GM12891 (cell line): ENCODE measurements around the gene DUSP21. TPM values are rescaled to one million over a fixed set of nuclear protein-coding genes. Genes with fewer than 3 reads are reported as not detected.
"Not testable (repeated sequence)": the region's sequence is repeated elsewhere in the genome, so short reads cannot be mapped to it uniquely, and the experiment has no call there.

ENCODE experiments used
- DNase-seq: peaks from one replicate; pipeline ENCODE4 v3.0.0; 2011; ENCODE audit warnings: low spot score; ENCODE audit not compliant: insufficient read length
- FAIRE-seq: peaks from 2 replicates; lab custom pipeline; 2011; peaks lifted over from hg19 to GRCh38; lab: Jason Lieb, UNC
- PAX5 ChIP-seq: IDR thresholded peaks from 2 replicates; pipeline ENCODE4 v1.6.1; 2011; ENCODE audit warnings: low read length, moderate library complexity, mild to moderate bottlenecking; ENCODE audit not compliant: insufficient read depth, severe bottlenecking
- POLR2A ChIP-seq: IDR thresholded peaks from 2 replicates; pipeline ENCODE4 v1.6.1; 2011; ENCODE audit warnings: low read depth, low read length, control low read depth
- POLR2AphosphoS5 ChIP-seq: IDR thresholded peaks from 2 replicates; pipeline ENCODE4 v1.6.1; 2011; ENCODE audit warnings: low read depth, low read length, control low read depth
- POU2F2 ChIP-seq: IDR thresholded peaks from 2 replicates; pipeline ENCODE4 v1.6.1; 2011; ENCODE audit warnings: low read depth, mild to moderate bottlenecking, control low read depth, low read length, moderate library complexity
- SPI1 ChIP-seq: IDR thresholded peaks from 2 replicates; pipeline ENCODE4 v1.6.1; 2011; ENCODE audit warnings: low read depth, low read length, control low read depth
- TAF1 ChIP-seq: IDR thresholded peaks from 2 replicates; pipeline ENCODE4 v1.6.1; 2011; ENCODE audit warnings: low read depth, low read length, control low read depth
- polyA plus RNA-seq: library from polyadenylated mRNA; unstranded; fragments of >200 nt; gene quantifications from one replicate; pipeline ENCODE4 v1.2.1, GENCODE V29; 2012; ENCODE audit warnings: low read depth, missing spikeins, inconsistent platforms; ENCODE audit not compliant: missing spikeins

DUSP21 gene
- polyA plus RNA-seq: not detected

DNA sequence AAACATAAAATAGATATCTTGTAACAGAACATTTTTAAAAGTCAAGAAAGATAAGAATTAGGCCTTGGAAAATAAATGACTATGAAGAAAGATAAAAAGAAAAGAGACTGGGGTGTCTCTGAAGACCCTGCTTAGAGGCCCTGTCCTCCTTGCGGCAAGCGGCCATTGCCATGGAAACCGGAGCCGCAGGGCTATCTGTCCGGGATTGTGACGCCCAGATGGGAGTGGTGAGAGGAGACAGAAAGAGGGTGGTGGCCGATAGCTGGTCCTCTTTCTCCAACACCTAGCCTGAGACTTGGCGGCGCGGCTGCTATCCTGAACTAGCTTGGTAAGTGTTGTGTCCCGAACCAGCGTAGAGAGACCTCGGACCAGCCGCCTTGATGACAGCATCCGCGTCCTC lies at the start of gene DUSP21:
DUSP21 (plus strand) TSS at position 269 of the 400 bp plus-strand sequence; CDS start at position 381, 112 bp downstream.
- FAIRE-seq (no peak), DNase-seq (no peak)
- TF ChIP-seq TAF1 (no peak), SPI1 (no peak), POU2F2 (no peak), POLR2AphosphoS5 (no peak), POLR2A (no peak), PAX5 (no peak)

DNA sequence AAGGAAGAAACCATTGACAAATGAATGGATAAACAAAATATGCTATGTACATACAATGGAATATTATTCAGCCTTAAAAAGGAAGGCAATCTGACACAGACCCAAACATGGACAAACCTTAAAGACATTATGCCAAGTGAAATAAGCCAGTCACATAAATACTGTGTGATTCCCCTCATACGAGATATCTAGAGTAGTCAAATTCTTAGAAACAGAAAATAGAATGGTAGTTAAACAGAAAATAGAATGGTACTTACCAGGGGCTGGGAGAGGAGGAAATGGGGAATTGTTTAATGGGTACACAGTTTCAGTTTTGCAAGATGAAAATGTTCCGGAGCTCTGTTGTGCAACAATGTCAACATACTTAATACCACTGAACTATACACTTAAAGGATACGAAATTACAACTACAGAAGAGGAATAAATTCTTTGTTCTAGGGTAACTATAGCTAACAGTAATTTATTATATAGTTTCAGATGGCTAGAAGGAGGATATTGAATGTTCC lies 47.8 kb upstream of the DUSP21 start:
- no peak for FAIRE-seq
- no peak for TF ChIP-seq POLR2AphosphoS5
- no peak for TF ChIP-seq SPI1
- no peak for TF ChIP-seq POU2F2
- TF ChIP-seq POLR2A: no peak
- no peak for TF ChIP-seq PAX5
- no peak for TF ChIP-seq TAF1
- no peak for DNase-seq

DNA sequence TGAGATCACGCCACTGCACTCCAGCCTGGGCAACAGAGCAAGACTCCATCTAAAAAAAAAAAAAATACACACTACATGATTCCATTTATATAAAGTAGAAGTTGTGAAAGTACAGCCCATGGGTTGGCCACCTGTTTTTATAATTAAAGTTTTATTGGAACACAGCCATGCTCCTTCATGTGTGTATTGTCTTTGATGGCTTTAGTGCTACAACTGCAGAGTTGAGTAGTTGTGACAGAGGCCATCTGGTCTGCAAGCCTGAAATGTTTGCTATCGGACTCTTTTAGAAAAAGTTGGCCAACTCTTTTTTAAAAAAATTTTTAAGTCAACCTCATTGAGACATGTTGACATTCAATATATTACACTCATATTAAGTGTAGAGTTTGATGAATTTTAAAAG lies 41.2 kb upstream of the DUSP21 start:
- no peak for FAIRE-seq
- TF ChIP-seq PAX5 (no peak), POU2F2 (no peak), SPI1 (no peak), POLR2A (no peak), POLR2AphosphoS5 (no peak), TAF1 (no peak)
- DNase-seq: no peak

GRCh38 chrX:44815681-44816080 lies 28.1 kb upstream of the DUSP21 start:
- FAIRE-seq (no peak), DNase-seq (no peak)
- TF ChIP-seq POLR2AphosphoS5: no peak
- no peak for TF ChIP-seq PAX5
- TF ChIP-seq POLR2A: no peak
- TF ChIP-seq TAF1: no peak
- TF ChIP-seq POU2F2: no peak
- no peak for TF ChIP-seq SPI1

DNA sequence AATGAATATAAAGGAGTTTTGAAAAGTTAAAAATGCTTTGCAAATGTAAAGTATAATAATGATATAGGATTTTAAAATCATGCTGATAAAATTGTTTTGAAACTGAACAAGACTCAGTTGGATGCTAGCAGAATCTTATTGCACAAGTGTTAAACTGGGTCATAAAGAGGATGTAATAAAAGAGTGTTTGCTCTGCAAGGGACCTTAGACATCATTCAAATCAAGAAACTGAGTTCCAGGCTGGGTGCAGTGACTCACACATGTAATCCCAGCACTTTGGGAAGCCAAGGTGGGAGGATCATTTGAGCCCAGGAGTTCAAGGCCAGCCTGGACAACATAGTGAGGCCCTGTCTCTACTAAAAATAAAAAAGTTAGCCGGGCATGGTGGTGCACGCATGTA lies 27.5 kb upstream of the DUSP21 start:
- no peak for TF ChIP-seq TAF1
- TF ChIP-seq POLR2AphosphoS5: no peak
- no peak for TF ChIP-seq SPI1
- TF ChIP-seq POLR2A: no peak
- TF ChIP-seq POU2F2: no peak
- no peak for TF ChIP-seq PAX5
- FAIRE-seq (no peak), DNase-seq (no peak)

DNA sequence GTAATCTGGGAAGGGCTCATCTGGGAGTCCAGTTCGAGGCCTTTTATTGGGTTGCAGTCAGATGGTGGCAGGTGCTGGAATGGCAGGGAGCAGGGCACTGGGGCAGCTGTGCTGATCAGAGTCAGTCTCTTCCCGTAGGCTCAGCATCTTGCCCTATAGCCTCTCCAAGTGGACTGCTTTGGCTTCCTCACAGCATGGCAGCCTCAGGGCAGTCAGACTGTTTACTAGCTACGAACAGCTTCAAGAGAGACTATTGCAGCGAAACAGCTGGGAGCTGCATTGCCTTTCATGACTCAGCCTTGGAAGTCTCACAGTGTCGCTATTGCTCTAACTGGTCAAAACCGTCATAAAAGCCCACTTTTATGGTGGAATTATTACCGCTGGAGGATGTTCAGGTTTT lies 26.8 kb upstream of the DUSP21 start:
- TF ChIP-seq TAF1 (no peak), POU2F2 (no peak), POLR2A (no peak), POLR2AphosphoS5 (no peak), SPI1 (no peak), PAX5 (no peak)
- DNase-seq: no peak
- FAIRE-seq: no peak

DNA sequence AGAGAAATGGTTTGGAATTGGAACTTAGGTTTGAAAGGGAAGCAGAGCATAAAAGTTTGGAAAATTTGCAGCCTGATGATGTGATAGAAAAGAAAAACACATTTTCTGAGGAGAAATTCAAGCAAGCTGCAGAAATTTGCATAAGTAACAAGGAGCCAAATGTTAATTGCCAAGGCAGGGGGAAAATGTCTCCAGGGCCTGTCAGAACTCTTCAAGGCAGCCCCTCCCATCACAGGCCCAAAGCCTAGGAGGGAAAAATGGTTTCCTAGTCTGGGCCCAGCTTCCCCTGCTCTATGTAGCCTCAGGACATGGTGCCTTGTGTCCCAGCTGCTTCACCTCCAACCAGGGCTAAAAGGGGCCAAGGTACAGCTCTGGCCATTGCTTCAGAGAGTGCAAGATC lies 21.2 kb upstream of the DUSP21 start:
- TF ChIP-seq TAF1 (no peak), PAX5 (no peak), SPI1 (no peak), POLR2A (no peak), POLR2AphosphoS5 (no peak), POU2F2 (no peak)
- DNase-seq: no peak

GRCh38 chrX:44823193-44823592 lies 20.6 kb upstream of the DUSP21 start:
- DNase-seq, FAIRE-seq: not testable (repeated sequence)

More for the DNA sequence above, 21.2 kb upstream of the DUSP21 start:
- FAIRE-seq: no peak

DNA sequence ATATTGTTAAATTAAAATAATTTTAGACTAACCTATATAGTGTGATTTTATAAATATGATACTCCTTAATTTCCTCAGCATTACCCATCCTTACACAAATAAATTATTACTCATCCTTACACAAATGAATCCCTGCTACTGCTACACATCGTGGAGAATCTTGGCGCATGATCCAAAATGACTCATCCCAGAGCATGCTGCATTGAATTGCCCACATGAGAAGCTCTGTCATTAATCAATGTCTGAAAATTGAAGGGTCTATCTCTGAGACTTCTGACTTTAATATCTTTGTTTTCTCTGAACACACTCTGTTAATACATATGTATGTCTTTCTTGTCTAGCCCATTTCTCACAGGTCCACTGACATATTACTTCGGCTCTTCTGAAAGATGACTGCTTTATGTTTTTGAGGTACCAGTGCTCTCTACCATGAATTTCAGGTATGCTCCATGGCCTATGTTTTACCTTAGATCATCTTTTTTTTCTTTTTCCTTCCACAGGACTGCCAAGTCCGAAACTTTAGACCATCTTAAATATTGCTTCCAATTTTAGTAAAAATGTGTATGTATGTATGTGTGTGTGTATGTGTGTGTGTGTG lies 15.7 kb upstream of the DUSP21 start:
- FAIRE-seq: no peak
- no peak for DNase-seq

GRCh38 chrX:44829832-44830231 lies 14.0 kb upstream of the DUSP21 start:
- DNase-seq (no peak), FAIRE-seq (no peak)
- TF ChIP-seq POLR2A (no peak), PAX5 (no peak), POU2F2 (no peak), POLR2AphosphoS5 (no peak), TAF1 (no peak), SPI1 (no peak)

More for the DNA sequence above, 15.7 kb upstream of the DUSP21 start:
- no peak for TF ChIP-seq POU2F2
- no peak for TF ChIP-seq SPI1
- TF ChIP-seq POLR2AphosphoS5: no peak
- no peak for TF ChIP-seq POLR2A
- no peak for TF ChIP-seq PAX5
- no peak for TF ChIP-seq TAF1
